Lung microvascular endothelial cell (primary cell): ENCODE results near the gene PDSS2. TPM values are rescaled to one million over a fixed set of nuclear protein-coding genes. Genes with fewer than 3 reads are reported as not detected.
"Not testable (repeated sequence)": the region's sequence is repeated elsewhere in the genome, so short reads cannot be mapped to it uniquely, and the experiment has no call there.

Experiments used
- DNase-seq, 2 donors: peaks; one replicate each; pipeline versions ENCODE4 v3.0.0 to v3.0.0-alpha.2; 2010; ENCODE audit warnings: low read depth in 2 of 2
- total RNA-seq: library from RNA; depleted of rRNA; stranded (reverse); fragments of >200 nt; gene quantifications from 2 replicates; pipeline ENCODE4 v1.2.1, GENCODE V29; 2014

Gene PDSS2
- total RNA-seq, 1 donor from 2014 or later, result 4.8 TPM

DNA sequence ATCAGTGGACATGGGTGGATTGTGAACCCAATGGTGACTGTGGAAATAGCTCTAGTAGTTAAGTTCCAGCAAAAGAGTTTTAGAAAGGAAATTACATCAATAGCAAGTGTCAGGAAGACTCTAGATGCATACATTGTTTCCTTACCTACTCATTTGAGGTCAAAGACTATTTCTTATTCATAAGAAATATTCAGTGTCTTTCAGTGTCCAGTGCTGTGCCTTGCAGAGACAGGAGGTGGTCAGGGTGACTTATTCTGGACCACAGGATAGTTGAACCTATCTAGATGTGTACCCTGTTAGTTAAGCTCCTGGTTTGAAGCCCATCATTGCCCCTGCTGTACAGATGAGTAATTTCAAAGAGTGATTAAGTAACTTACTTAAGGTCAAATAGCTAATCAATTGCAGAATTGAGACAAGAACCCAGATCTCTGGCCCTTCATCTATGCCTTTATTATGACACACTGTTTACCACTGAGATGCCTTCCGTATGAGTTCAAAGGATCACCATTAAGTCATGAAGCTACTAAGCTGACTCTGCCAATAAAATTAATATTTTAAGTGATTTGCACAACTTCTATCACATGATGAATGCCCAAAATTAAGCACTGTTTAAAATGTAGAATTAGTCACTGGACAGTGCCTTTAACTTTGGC lies 136.1 kb downstream of the PDSS2 start:
- peak in 1 of 2 donors; percentile 48 for DNase-seq

DNA sequence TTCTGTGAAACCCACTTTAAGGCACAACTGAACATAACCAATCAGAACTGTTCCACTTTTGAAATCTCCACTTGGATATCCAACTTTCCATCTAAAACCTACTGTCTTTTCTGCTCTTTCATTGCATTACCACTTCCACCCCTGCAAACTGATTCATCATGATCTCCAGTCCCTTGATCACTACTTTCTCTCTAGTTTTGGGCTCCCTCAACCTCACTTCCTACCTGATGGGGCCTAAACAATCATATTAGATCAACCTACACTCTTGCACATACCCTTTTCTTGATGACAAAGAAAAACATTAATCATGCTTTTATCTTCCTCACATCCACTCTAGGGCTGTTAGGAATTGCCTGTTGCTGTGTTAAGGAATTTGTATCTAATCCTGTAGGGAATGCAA lies 137.6 kb downstream of the PDSS2 start:
- no peak for DNase-seq

DNA sequence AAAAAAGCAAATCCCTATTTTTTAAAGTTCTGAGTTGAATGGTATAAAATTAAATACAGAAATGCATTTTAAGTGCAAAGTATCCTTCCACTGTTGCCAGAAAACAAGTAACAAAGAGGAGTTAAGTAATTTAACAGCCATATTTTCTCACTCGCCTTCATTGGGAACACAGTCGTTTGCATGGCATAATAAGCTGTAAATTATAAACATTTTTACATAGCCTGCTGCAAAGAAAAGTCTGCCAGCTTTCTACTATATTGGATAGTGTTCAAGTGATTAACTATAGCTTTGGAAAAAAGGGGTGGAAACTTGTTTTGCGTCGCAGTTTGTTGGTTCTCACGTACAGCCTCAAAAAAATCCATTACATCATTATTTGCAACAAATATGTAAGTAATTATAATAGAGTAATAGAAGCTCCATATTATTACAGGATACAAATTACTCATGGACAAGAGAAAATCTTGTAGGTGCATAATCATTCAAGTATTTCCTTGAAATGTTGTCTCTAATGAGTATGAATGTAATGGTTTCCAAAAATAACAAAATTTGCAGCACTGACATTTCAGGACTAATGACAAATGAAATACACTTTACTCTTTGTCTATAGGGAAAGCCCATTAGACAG lies 139.3 kb downstream of the PDSS2 start:
- DNase-seq, result peak; percentile 64 to 66

DNA sequence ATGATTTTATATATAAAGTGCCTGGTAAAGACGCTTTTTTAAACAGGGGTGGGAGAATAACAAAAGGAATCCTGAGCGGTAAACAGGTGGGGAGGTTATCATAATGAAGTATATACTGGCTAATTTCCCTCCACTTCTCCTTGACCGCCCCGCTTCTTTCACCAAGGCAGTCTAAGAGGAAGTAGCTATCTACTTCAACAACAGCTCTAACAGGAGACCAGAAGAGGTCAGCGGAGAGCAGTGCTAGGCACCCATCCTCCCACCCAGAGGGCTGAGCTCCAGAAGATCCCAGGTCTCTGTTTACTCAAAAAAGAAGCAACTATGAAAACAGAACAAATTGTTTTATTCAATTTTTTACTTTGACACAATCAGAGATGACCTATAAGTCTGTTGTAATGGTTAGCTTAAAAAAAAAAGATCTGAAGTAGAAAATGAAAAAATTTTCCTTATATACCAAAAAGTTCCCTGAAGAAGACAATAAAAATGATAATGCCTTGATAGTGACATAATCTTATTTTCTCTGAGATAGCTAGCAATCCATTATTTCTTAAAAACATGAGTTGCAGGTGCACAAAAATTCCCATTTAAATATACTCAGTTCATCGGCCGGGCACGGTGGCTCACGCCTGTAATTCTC lies 141.1 kb downstream of the PDSS2 start:
- DNase-seq, result peak; percentile 70 to 75

DNA sequence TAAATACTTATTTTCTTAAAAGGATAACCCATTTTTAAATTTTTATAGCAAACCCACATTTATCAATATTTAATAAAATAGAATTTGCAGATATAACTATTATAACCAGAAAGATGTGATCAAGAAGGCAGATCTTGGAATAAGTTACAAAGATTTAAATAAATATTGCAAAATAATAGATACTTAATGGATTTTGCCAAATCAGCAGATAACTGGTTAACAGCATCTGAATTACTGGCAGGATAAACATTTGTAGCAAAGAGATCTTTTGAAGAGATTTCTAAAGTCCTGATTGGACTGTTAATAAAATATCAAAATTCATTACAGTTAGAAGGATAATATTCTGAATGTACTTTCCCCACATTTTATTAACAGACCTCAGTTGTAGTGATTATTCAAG lies 144.2 kb downstream of the PDSS2 start:
- DNase-seq, result no peak

DNA sequence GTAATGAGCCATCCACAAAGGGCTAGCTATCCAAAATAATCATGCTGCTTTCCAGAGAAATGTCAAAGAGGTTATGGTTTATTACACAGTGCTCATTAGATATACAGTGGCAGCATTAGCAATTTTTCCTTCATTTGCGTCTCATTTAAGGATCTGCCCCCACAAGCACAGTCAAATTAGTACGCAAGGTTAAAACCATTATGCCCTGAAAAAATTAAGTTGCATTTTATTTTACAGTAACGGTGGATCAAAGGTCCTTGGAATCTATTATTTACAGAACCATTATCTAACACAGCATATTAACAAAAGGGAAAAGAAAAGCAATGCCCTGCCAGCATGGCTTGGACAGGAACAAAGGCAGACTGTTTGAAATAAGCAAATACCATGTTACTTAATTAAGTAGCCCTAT lies 144.8 kb downstream of the PDSS2 start:
- DNase-seq, result no peak

DNA sequence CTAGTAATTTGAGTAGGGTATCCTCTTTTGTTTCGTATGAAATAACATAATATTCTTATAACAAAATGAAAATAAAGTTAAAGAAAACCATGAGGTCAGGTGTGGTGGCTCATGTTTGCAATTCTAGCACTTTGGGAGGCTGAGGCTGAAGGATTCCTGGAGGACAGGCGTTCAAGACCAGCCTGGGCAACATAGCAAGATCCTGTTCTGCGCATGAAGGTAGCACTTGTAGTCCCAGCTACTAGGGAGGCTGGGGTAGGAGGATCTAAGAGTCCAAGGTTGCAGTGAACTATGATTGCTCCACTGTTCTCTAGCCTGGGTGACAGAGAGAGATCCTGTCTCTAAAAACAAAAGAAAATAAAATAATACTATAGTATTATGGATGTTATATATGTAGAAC lies 145.6 kb downstream of the PDSS2 start:
- no peak for DNase-seq

DNA sequence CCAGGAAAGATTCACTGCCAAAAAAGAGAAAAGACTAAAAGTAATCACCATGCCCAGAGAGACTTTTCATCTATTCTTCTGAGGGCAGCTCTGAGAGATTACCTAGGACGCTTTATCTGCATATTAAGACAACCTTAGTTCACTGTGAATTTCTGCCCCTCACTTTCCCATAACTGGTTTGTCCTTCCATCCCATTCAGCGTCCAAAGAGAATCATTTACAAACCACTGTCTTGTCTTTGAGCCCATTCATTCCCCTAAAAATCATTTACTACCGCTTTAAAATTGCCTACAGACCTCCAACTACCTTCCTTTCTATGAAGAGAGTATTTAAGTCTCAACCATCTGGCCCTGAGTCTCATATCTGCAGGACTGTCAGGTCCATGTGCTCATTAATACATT lies 149.0 kb downstream of the PDSS2 start:
- no peak for DNase-seq

DNA sequence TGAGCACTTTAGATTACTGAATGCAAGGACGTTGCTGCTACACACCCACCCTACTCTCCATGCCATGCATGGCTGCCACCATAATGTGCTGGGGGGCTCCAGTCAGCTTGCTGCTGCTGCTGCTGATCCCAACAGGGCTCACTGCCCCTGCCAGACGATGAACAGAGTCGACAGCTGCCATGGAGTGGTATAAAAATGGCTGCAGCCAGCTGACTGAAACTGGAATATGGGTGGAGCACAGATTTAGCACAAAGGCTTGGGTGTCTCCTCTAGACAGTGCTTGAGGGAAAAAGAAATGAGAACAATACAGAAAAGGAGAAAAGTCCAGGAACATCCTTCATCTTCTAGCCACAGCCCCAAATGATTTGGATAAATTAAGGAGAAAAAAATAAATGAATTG lies 150.7 kb downstream of the PDSS2 start:
- DNase-seq, result no peak

DNA sequence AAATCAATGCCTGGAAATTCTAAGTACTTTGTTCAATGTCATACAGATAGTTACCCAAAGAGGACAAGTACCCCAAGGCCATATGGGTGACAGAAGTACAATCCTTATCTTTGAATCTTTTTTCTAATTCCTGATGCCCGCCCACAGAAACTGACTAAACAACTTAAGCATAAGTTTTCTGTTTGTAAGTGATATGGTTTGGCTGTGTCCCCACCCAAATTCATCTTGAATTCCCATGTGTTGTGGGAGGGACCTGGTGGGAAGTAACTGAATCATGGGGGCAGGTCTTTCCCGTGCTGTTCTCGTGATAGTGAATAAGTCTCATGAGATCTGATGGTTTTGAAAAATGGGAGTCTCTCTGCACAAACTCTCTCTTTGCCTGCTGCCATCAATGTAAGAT lies 153.4 kb downstream of the PDSS2 start:
- DNase-seq, result not testable (repeated sequence)

DNA sequence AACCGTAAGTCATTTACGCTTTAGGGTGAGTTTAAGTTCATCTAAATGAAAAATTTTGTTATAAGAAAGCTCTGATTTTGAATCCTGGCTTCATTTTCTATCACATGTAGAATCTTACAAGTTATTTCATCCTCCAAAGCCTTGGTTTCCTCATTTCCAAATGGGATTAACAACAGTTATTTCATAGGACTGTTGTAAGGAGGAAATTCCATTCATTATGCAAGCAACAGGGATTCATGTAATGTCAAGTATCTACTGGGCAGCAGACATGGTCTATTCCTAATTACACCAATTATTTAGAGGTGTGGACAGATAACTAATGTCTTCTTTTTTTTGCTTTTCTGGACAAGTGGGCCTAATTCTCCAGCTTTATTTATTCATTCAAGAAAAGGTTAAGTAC lies 154.0 kb downstream of the PDSS2 start:
- DNase-seq, result no peak

DNA sequence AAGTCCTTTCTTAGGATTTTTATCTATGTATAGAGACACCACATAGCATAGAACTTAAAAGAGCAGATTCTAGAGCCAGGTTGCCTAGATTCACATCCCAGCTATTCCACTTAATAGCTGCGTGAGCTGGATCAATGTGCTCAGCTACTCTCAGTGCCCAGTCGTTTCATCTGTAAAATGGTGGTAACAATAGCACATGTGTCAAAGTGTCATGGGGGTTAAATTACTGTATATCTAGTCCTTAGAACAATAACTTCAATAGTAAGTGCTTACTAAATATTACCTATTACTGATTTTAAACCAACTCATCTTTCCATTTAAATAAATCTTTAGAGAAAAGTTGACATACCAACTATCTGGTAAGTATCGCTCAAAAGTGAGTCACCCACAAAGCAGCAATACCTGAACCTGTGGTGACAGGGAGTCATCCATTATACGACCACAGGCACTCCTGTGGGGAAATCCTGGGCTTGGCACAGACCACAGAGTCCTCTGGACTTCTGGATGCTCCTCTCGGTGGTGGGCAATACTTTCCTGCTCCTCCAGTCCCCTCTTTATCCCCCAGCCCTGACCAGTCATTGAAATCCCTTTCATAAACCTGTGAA lies 154.8 kb downstream of the PDSS2 start:
- no peak for DNase-seq

DNA sequence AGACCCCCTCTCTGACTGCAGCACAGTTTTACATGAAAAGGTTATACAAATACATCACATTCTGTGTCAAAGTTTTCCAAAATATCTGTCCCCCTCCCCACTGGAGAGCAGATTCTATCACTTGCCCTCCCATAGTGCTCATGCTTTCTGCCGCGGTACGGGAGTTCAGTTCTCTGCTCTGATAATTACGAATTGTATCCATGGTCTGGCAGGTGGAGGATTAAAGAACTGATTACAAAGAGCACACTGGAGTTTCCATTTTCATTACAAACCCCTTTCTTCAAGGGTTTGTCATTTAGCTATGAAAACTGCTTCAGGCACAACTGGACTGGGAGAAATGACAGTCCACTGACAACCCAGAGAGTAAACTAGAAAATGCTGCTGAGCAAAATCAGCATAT lies 166.0 kb downstream of the PDSS2 start:
- DNase-seq, result no peak

DNA sequence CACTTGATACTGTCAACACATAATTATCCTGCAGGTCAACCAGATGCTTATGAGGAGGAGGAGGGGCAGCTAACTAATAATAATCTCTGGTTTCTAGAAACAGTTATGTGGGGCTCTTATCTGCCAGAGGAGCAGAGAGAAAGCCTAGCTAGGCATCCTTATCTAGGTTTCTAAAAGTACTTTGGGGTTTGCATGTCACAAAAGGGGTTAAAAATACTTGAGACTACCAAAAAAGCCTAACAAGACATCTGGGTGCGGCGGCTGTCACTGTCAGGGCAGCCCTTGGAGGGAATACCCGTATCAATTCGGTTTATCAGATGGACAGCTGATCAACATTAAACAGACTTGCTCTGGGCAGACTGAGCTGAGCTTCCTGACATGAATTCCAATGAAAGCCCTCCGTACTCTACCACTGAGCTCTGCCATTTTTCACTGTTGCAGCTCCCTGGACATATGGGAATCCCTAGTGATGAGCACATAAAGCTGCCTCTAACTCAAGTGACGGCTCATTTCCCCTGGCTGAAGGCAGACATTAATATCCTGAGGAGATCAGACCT lies 166.6 kb downstream of the PDSS2 start:
- DNase-seq, result no peak

DNA sequence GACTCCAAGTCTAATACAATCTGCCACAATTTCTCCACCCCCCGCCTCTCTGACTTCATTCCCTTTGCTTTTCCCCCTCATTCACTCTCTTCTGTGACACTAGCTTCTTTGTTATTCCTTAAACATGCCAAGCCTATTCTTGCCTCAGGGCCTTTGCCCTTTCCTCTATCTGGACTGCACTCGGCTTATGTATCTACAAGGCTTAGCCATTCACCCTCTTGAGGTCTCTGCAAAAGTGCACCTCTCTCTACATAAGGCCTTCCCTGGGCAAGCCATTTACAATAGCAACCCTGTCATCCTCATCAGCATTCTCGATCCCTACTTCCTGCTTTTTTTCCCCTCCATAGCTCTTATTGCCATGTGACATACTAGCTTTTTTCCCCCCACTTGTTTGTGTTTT lies 168.9 kb downstream of the PDSS2 start:
- DNase-seq, result no peak

DNA sequence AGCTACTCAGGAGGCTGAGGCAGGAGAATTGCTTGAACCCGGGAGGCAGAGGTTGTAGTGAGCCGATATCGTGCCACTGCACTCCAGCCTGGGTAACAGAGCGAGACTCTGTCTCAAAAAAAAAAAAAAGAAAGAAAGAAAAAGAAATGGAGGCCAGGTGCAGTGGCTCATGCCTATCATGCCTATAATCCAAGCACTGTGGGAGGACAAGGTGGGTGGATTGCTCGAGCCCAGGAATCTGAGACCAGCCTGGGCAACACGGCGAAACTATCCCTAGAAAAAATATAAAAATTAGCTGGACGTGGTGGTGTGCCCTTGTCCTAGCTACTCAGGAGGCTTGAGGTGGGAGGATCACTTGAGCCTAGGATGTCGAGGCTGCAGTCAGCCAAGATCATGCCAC lies 170.1 kb downstream of the PDSS2 start:
- DNase-seq, result not testable (repeated sequence)

DNA sequence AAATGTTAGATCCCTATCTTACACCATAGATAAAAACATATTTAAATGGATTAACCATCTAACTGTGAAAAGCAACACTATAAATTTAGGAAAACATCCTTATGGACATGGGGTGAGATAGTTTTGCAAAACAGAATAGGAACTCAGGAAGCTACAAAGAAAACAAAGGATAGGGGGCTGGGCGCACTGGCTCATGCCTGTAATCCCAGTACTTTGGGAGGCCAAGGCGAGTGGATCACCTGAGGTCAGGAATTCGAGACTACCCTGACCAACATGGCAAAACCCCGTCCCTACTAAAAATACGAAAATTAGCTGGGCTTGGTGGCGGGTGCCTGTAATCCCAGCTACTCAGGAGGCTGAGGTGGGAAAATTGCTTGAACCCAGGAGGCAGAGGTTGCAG lies 173.7 kb downstream of the PDSS2 start:
- not testable (repeated sequence) for DNase-seq

DNA sequence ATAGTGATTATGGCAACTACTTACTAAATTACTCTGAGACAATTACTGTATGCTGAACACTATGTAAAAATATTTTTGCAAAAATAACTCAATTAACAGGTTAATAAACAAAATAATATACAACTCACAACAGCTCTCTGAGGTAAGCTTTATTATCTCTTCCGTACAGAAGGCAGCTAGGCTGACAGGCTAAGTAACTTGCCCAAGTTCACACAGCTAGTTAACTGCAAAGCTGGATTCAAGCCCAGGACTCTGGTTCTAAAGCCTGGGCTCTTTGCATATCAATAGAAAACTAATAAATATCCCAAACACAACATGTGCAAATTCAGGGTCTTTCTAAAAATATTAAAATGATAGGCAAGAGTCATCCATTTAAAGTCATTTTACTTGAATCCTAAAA lies 174.6 kb downstream of the PDSS2 start:
- no peak for DNase-seq

DNA sequence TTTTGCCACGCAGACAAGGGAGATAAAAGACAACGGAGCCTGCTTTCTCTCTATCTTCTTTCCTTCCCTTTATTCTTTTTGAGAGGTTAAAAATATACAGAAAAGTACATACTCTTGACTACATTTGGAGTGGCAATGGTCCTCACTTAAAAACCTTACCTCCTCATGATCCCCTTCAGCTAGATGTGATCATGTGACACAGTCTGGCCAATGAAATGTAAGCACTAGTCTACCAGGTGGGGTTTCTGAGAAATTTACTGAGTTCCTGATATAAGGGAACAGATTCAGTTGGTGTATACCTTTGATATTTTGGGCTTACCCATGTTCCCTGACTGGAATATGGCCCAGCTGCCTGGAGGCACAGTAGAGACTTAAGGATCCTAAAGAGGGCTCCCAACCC lies 178.6 kb downstream of the PDSS2 start:
- DNase-seq, result no peak

DNA sequence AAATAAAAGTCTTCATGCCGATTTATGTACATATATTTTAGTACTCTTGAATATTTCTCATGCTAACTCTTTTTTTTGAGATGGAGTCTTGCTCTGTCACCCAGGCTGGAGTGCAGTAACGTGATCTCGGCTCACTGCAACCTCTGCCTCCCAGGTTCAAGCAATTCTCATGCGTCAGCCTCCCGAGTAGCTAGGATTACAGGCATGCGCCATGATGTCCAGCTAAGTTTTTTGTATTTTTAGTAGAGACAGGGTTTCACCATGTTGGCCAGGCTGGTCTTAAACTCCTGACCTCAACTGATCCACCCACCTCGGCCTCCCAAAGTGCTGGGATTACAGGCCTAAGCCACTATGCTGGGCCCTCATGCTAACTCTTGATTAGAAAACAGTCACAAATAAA lies 179.4 kb downstream of the PDSS2 start:
- DNase-seq, result not testable (repeated sequence)

DNA sequence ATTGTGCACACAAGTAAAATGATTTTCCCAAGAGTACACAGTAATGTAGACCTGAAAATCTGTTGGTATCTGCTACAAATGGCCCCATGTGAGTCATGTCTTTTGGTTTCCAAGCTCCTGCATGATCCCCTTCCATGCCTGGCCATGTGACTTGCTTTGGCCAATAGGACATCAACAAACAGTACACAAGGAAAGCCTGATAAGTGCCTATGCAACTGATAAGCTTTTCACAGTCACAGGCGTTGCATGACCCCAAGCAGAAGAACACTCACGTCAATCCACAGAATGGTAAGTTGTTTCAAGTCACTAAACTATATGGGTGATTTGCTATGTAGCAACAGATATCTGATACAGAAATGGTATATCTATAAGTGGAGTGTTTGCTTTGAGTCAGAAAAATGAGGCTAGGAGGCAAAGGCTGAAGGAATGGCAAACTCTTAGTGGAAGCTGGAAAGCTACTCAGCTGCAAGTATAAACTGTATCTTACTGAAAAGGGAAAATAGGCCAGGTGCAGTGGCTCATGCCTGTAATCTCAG lies 184.0 kb downstream of the PDSS2 start:
- DNase-seq, result no peak

DNA sequence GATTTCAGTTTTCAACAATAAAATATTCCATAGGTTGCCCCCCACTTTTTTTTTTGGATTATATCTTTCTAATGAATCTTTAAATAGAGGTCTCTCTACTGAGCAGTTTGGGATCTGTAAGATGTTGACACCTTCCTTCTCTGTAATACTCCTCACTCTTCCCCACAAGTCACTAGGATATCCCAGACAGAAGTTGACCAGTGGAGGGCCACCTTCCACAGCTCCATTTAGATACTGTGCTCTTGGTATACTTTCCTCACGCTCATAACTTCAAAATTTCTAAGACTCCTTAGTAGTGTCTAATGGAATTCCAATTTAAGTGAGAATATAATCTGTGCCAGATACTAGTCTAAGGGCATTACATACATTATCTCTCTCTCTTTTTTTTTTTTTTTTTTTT lies 185.1 kb downstream of the PDSS2 start:
- DNase-seq, result no peak
